Colonic mucosa (tissue), 4 donors: ENCODE measurements around the gene FBXL7. TPM values are rescaled to one million over a fixed set of nuclear protein-coding genes. Genes with fewer than 3 reads are reported as not detected.

ENCODE experiments used
- DNase-seq: peaks from one replicate; pipeline ENCODE4 v3.0.0-alpha.2; 2020
- H3K27ac ChIP-seq: fragments of 200-600 bp; one replicate; pipeline ENCODE4 v1.8.0; 2021
- H3K27me3 ChIP-seq: fragments of 200-600 bp; one replicate; pipeline ENCODE4 v1.8.0; 2021
- H3K36me3 ChIP-seq: fragments of 200-600 bp; one replicate; pipeline ENCODE4 v1.8.0; 2021
- H3K4me1 ChIP-seq: fragments of 200-600 bp; one replicate; pipeline ENCODE4 v1.8.0; 2021; ENCODE audit warnings: mild to moderate bottlenecking
- H3K4me3 ChIP-seq: fragments of 200-600 bp; one replicate; pipeline ENCODE4 v1.8.0; 2021
- H3K9ac ChIP-seq, 2 donors: one replicate each; pipeline ENCODE4 v1.7.0; 2013; ENCODE audit warnings: control low read depth in 2 of 2, low read depth in 2 of 2, low read length in 2 of 2
- H3K9me3 ChIP-seq: fragments of 200-600 bp; one replicate; pipeline ENCODE4 v1.8.0; 2021
- intact Hi-C: fragments of 100-400 bp; cut with DNase I; formaldehyde crosslinking; loops from one replicate; pipeline ENCODE4 v1.14.1; 2022
- total RNA-seq, 2 donors: library from RNA; stranded (reverse); fragmentation: NEBNext Ultra II Directional in 1 of 2; extraction: Animal tissue kit (Norgen Biotek cat#: 25700) in 1 of 2; gene quantifications; one replicate each; pipeline ENCODE4 v1.2.1, GENCODE V29; 2021
- TF ChIP-seq, protein P1 (sequence below): fragments of 200-600 bp; IDR thresholded peaks from one replicate; pipeline ENCODE4 v1.8.0; 2022; ENCODE audit warnings: antibody characterized with exemption, mild to moderate bottlenecking
- donor health status: healthy.
- donor health status: DM: no; HTN: no; CAD: no.
- donor health status: DM: no; HTN: no; CAD: no.

Gene FBXL7
- total RNA-seq, 2 donors from 2014 or later, result 1.6 to 3.0 TPM

DNA sequence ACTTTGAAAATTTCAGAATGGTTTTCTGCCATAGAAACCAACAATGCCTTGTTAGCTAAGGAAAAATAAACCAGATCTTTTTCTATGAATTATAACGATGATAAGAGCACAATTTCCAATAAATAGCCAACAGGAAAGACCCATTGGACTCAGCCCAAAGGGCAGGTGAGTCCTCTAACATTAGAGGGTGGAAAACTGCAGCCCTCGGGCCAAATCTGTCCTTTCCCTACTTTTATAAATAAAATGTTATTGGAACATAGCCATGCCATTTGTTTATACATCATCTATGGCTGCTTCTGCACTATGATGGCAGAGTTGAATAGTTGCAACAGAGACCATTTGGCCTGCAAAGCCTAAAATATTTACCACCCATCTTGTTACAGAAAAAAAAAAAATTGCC lies 296.1 kb downstream of the FBXL7 start:
- H3K4me3 ChIP-seq, result no peak overlapping the region
- TF ChIP-seq, protein P1, sequence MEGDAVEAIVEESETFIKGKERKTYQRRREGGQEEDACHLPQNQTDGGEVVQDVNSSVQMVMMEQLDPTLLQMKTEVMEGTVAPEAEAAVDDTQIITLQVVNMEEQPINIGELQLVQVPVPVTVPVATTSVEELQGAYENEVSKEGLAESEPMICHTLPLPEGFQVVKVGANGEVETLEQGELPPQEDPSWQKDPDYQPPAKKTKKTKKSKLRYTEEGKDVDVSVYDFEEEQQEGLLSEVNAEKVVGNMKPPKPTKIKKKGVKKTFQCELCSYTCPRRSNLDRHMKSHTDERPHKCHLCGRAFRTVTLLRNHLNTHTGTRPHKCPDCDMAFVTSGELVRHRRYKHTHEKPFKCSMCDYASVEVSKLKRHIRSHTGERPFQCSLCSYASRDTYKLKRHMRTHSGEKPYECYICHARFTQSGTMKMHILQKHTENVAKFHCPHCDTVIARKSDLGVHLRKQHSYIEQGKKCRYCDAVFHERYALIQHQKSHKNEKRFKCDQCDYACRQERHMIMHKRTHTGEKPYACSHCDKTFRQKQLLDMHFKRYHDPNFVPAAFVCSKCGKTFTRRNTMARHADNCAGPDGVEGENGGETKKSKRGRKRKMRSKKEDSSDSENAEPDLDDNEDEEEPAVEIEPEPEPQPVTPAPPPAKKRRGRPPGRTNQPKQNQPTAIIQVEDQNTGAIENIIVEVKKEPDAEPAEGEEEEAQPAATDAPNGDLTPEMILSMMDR, result no peak
- H3K9ac ChIP-seq, result no peak overlapping the region
- H3K4me1 ChIP-seq, result no peaks in the 10 kb centered on the region
- intact Hi-C loops, result no loop called here
- no peak overlapping the region for H3K27ac ChIP-seq
- no peaks in the 10 kb centered on the region for H3K36me3 ChIP-seq
- no peaks in the 10 kb centered on the region for H3K27me3 ChIP-seq
- H3K9me3 ChIP-seq, result no peaks in the 10 kb centered on the region
- no peak for DNase-seq

GRCh38 chr5:15796557-15796956 lies 296.6 kb downstream of the FBXL7 start:
- TF ChIP-seq, protein P1, result no peak
- no peaks in the 10 kb centered on the region for H3K36me3 ChIP-seq
- intact Hi-C loops, result no loop called here

DNA sequence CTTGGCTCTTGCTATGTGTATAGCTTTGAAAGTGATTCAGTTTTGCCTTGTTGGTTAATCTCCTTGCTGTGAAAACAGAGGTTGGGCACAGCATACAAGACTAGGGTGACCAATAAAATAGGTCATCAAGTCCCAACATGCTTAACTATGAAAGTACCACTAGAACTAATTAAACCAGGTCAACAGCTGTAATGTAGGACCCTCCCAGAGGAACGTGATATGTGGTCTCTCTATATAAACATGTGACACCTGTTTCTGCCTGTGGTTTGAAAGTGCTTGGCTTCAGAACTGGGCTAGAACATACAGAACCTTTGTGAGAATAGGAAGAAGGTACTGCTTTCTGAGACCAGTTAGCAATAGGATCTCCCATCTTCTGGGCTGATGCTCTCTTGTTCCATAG lies 297.1 kb downstream of the FBXL7 start:
- no peak overlapping the region for H3K27ac ChIP-seq
- no peaks in the 10 kb centered on the region for H3K27me3 ChIP-seq
- intact Hi-C loops, result no loop called here
- H3K9ac ChIP-seq, result no peak overlapping the region
- TF ChIP-seq, protein P1, result no peak
- no peaks in the 10 kb centered on the region for H3K4me1 ChIP-seq
- H3K36me3 ChIP-seq, result no peaks in the 10 kb centered on the region
- no peak for DNase-seq
- H3K9me3 ChIP-seq, result no peaks in the 10 kb centered on the region
- no peak overlapping the region for H3K4me3 ChIP-seq

More at GRCh38 chr5:15796557-15796956, 296.6 kb downstream of the FBXL7 start:
- Histone ChIP-seq H3K9ac (no peak overlapping the region), H3K4me3 (no peak overlapping the region), H3K27ac (no peak overlapping the region), H3K4me1 (no peaks in the 10 kb centered on the region), H3K9me3 (no peaks in the 10 kb centered on the region), H3K27me3 (no peaks in the 10 kb centered on the region)
- no peak for DNase-seq

GRCh38 chr5:15798006-15798405 lies 298.0 kb downstream of the FBXL7 start:
- no peaks in the 10 kb centered on the region for H3K9me3 ChIP-seq
- intact Hi-C loops, result no loop called here

GRCh38 chr5:15799014-15799413 lies 299.0 kb downstream of the FBXL7 start:
- H3K27ac ChIP-seq, result no peak overlapping the region
- no peak overlapping the region for H3K9ac ChIP-seq
- H3K27me3 ChIP-seq, result no peaks in the 10 kb centered on the region
- H3K36me3 ChIP-seq, result no peaks in the 10 kb centered on the region
- H3K9me3 ChIP-seq, result no peaks in the 10 kb centered on the region
- no peaks in the 10 kb centered on the region for H3K4me1 ChIP-seq
- no peak for DNase-seq
- H3K4me3 ChIP-seq, result no peak overlapping the region
- intact Hi-C loops, result no loop called here
- TF ChIP-seq, protein P1, result no peak

More at GRCh38 chr5:15798006-15798405, 298.0 kb downstream of the FBXL7 start:
- Histone ChIP-seq H3K4me1 (no peaks in the 10 kb centered on the region), H3K4me3 (no peak overlapping the region), H3K9ac (no peak overlapping the region), H3K27ac (no peak overlapping the region), H3K27me3 (no peaks in the 10 kb centered on the region), H3K36me3 (no peaks in the 10 kb centered on the region)
- no peak for DNase-seq
- TF ChIP-seq, protein P1, result no peak
